GM12878 (cell line): Measurements from ENCODE around the gene TTC39A. TPM values are rescaled to one million over a fixed set of nuclear protein-coding genes. Genes with fewer than 3 reads are reported as not detected.

ENCODE experiments used
- ATAC-seq: fragments of 200-7000 bp; cut with Tn5 transposase; 3 replicates; pipeline ENCODE4 v1.9.1; 2020; ENCODE audit warnings: mild to moderate bottlenecking, moderate library complexity
- BruUV-seq: library from RNA; stranded (reverse); fragments of 400-500 nt; replicated peaks from 2 replicates; lab custom pipeline; 2021; lab: Mats Ljungman, UMichigan
- CTCF ChIA-PET: fragments of 300-600 bp; sonication (Branson Sonifier 250); formaldehyde crosslinking; extraction: SDS; loops from one replicate; lab custom pipeline; 2021; ENCODE audit warnings: inconsistent platforms; lab: Yijun Ruan, JAX
- POLR2A ChIA-PET: fragments of 350-600 bp; formaldehyde crosslinking; extraction: SDS; loops from one replicate; lab custom pipeline; 2021; ENCODE audit warnings: inconsistent platforms; lab: Charles Lee
- RAD21 ChIA-PET: fragments of 300-600 bp; sonication (Branson Sonifier 250); formaldehyde crosslinking; loops from one replicate; lab custom pipeline; 2023; ENCODE audit warnings: antibody characterized with exemption; ENCODE audit not compliant: unreplicated experiment; lab: Charles Lee
- SMC1A ChIA-PET: fragments of 300-600 bp; sonication (Branson Sonifier 250); formaldehyde crosslinking; loops from one replicate; lab custom pipeline; 2023; ENCODE audit not compliant: unreplicated experiment, uncharacterized antibody; lab: Charles Lee
- DNase-seq: peaks from one replicate; pipeline ENCODE4 v3.0.0-alpha.2; 2011; ENCODE audit warnings: low read depth, low spot score
- FAIRE-seq: peaks from 3 replicates; lab custom pipeline; 2011; peaks lifted over from hg19 to GRCh38; lab: Jason Lieb, UNC
- H2AFZ ChIP-seq: 2 replicates; pipeline ENCODE4 v1.6.0; 2011; ENCODE audit warnings: low read depth, low read length, control low read depth; ENCODE audit not compliant: control insufficient read depth
- H3K27ac ChIP-seq: 2 replicates; pipeline ENCODE4 v1.5.1; 2011; ENCODE audit warnings: control low read depth; ENCODE audit not compliant: control insufficient read depth, insufficient read depth
- H3K27me3 ChIP-seq, 2 experiments: replicated peaks in 1 of 2; 2 replicates each; pipeline versions ENCODE4 v1.6.0 to v1.6.1; 2011; ENCODE audit warnings: low read length in 1 of 2; ENCODE audit not compliant: control insufficient read depth in 2 of 2, insufficient read depth in 2 of 2
- H3K36me3 ChIP-seq, 2 experiments: 2 replicates each; pipeline ENCODE4 v1.5.1; 2011; ENCODE audit warnings: low read length in 1 of 2; ENCODE audit not compliant: control insufficient read depth in 2 of 2, insufficient read depth in 2 of 2
- H3K4me1 ChIP-seq: 2 replicates; pipeline ENCODE4 v1.6.1; 2011; ENCODE audit warnings: mild to moderate bottlenecking, low read length, moderate library complexity, mixed read lengths; ENCODE audit not compliant: control insufficient read depth, insufficient read depth
- H3K4me2 ChIP-seq: 2 replicates; pipeline ENCODE4 v1.6.0; 2011; ENCODE audit warnings: control low read depth; ENCODE audit not compliant: control insufficient read depth, insufficient read depth
- H3K4me3 ChIP-seq: fragments of 200-600 bp; sonication (generic); 2 replicates; pipeline ENCODE4 v1.5.1; 2016
- H3K79me2 ChIP-seq: 2 replicates; pipeline ENCODE4 v1.6.0; 2011; ENCODE audit warnings: low read length; ENCODE audit not compliant: control insufficient read depth, insufficient read depth
- H3K9ac ChIP-seq: 2 replicates; pipeline ENCODE4 v1.8.0; 2011; ENCODE audit warnings: low read length, control low read depth, mixed read lengths; ENCODE audit not compliant: control insufficient read depth, insufficient read depth
- H3K9me3 ChIP-seq: replicated peaks from 3 replicates; pipeline ENCODE4 v1.5.1; 2011; ENCODE audit warnings: mild to moderate bottlenecking, low read length; ENCODE audit not compliant: control insufficient read depth, insufficient read depth
- H4K20me1 ChIP-seq: 2 replicates; pipeline ENCODE4 v1.6.0; 2011; ENCODE audit not compliant: control insufficient read depth, insufficient read depth
- ATF2 ChIP-seq: IDR thresholded peaks from 2 replicates; pipeline ENCODE4 v1.6.1; 2012; ENCODE audit warnings: low read length, inconsistent platforms
- FOXK2 ChIP-seq: fragments of 450-650 bp; IDR thresholded peaks from 2 replicates; pipeline ENCODE4 v1.6.1; 2017; ENCODE audit warnings: mild to moderate bottlenecking, moderate library complexity
- HCFC1 ChIP-seq: fragments of 150-350 bp; IDR thresholded peaks from 2 replicates; pipeline ENCODE4 v1.6.1; 2014; ENCODE audit warnings: low read length
- JUNB ChIP-seq: IDR thresholded peaks from 2 replicates; pipeline ENCODE4 v1.6.1; 2016; ENCODE audit warnings: antibody characterized with exemption, mild to moderate bottlenecking
- KDM1A ChIP-seq: fragments of 200-600 bp; sonication (generic); IDR thresholded peaks from 2 replicates; pipeline ENCODE4 v1.6.1; 2016; ENCODE audit warnings: borderline replicate concordance
- POLR2AphosphoS5 ChIP-seq: IDR thresholded peaks from 2 replicates; pipeline ENCODE4 v1.6.1; 2011; ENCODE audit warnings: mild to moderate bottlenecking, low read length, inconsistent platforms
- RELA ChIP-seq: fragments of 450-650 bp; IDR thresholded peaks from 2 replicates; pipeline ENCODE4 v1.8.0; 2014; ENCODE audit warnings: borderline replicate concordance; ENCODE audit not compliant: partially characterized antibody
- SIX5 ChIP-seq: IDR thresholded peaks from 2 replicates; pipeline ENCODE4 v1.6.1; 2011; ENCODE audit warnings: mild to moderate bottlenecking, low read depth, low read length, moderate library complexity; ENCODE audit not compliant: severe bottlenecking
- SMARCA5 ChIP-seq: fragments of 450-650 bp; IDR thresholded peaks from 2 replicates; pipeline ENCODE4 v1.6.1; 2017; ENCODE audit warnings: mild to moderate bottlenecking
- SMC3 ChIP-seq: IDR thresholded peaks from 2 replicates; pipeline ENCODE4 v1.6.1; 2011; ENCODE audit warnings: low read length, improper control_type of control experiment, borderline replicate concordance
- TCF3 ChIP-seq: IDR thresholded peaks from 2 replicates; pipeline ENCODE4 v1.6.1; 2012; ENCODE audit warnings: low read depth, mild to moderate bottlenecking, low read length, borderline replicate concordance; ENCODE audit not compliant: insufficient read depth
- WGBS: methylation state at CpG from one replicate; pipeline ENCODE4 v1.1.6; 2016; ENCODE audit warnings: low lambda C conversion rate; ENCODE audit not compliant: insufficient replicate concordance, insufficient coverage; ENCODE audit errors: missing lambda C conversion rate; 5-methylcytosine and 5-hydroxymethylcytosine counted together
- in situ Hi-C: fragments of 300-500 bp; cut with MboI; formaldehyde crosslinking; loops from 9 replicates; pipeline ENCODE4 v1.14.3; 2018; ENCODE audit warnings: mixed read lengths
- intact Hi-C: fragments of 100-400 bp; cut with micrococcal nuclease; formaldehyde crosslinking; loops from one replicate; pipeline ENCODE4 v1.14.2; 2022; ENCODE audit not compliant: unreplicated experiment
- polyA plus RNA-seq, 11 experiments: library from polyadenylated mRNA; depleted of rRNA in 4 of 11; unstranded in 6 of 11; stranded (reverse) in 5 of 11; fragments of >200 nt; fragmentation: Nextera tagmentation in 4 of 11; fragmentation: Illumina TruSeq in 1 of 11; extraction: Ambion mirVana in 4 of 11; extraction: Trizol in 1 of 11; gene quantifications; 1 replicate in 1 of 11; 2 replicates in 10 of 11; pipeline versions ENCODE4 v1.2.1 to v1.2.3, GENCODE V29; 2011 to 2016; ENCODE audit warnings: inconsistent platforms in 2 of 11, missing spikeins in 2 of 11, low read depth in 1 of 11
- total RNA-seq, 4 experiments: library from RNA; depleted of rRNA in 3 of 4; stranded (reverse); fragments of >200 nt in 3 of 4; fragmentation: Illumina TruSeq in 1 of 4; extraction: Trizol in 1 of 4; gene quantifications; 2 replicates each; pipeline versions ENCODE4 v1.2.1 to v1.2.3, GENCODE V29; 2013 to 2021

TTC39A gene
- total and polyA plus RNA-seq, 10 of the 15 experiments (the other 5 are each of a cell fraction or from before 2014, with no cell fraction given), result 0.18 to 3.0 (median 1.2) TPM

DNA sequence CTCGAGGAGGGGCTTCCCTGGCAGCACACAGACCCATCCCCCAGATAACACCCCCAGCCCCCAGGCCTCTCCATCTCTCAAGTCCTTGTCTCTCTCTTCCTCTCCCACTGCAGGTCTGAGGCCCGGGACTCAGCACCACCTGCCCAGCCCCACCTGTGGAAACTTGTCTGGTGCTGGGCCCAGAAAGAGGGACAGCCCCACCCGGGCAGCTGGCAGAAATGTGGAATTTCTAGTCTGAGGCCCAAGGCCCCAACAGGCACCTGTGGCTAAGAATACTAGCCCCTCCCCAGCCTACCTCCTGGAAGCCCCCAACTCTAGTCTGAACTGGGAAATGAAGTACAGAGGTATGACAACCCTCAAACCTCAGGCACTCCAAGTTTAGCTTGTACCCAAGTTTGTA, 15.4 kb downstream of the TTC39A start:
- H3K79me2 ChIP-seq, result no peaks in the 10 kb centered on the region
- H3K9me3 ChIP-seq, result no peaks in the 10 kb centered on the region
- H3K9ac ChIP-seq, result no peak overlapping the region
- no peak for FAIRE-seq
- in situ Hi-C loops (no loop called here), intact Hi-C loops (no loop called here)
- POLR2A ChIA-PET, result interaction anchor here (0.6 kb wide), 1 partner anchor 262 kb away, joined by 3 read pairs; no protein-coding TSS in a partner anchor
- H3K4me3 ChIP-seq, result no peak overlapping the region
- SMC1A ChIA-PET, result no interaction called here
- TF ChIP-seq SMC3 (no peak), TCF3 (no peak), SMARCA5 (no peak), HCFC1 (no peak), ATF2 (no peak), FOXK2 (no peak), SIX5 (no peak), KDM1A (no peak), POLR2AphosphoS5 (no peak), JUNB (no peak), RELA (no peak)
- H3K27ac ChIP-seq, result no peak overlapping the region
- H2AFZ ChIP-seq, result no peak overlapping the region
- no peak for DNase-seq
- BruUV-seq, result no TSS peak
- WGBS, result 34% methylated on average over 3 of the region's 3 CpGs
- CTCF ChIA-PET, result no interaction called here
- 0 out of 2 replicates have a peak, but pooled peaks cover 3% of the 10 kb centered on the region for H3K4me1 ChIP-seq
- no peaks in the 10 kb centered on the region for H4K20me1 ChIP-seq
- H3K36me3 ChIP-seq, result no peaks in the 10 kb centered on the region; a peak in 1 of 4 replicates
- no peaks in the 10 kb centered on the region for H3K27me3 ChIP-seq
- no peak for ATAC-seq
- H3K4me2 ChIP-seq, result no peak overlapping the region
- RAD21 ChIA-PET, result interaction anchor here (0.6 to 0.9 kb wide), 2 partner anchors 126 to 174 kb away, joined by 3 read pairs; no protein-coding TSS in a partner anchor
